Loucy (cell line): ENCODE data around the gene OR2T33.
"Not testable (repeated sequence)": the region's sequence is repeated elsewhere in the genome, so short reads cannot be mapped to it uniquely, and the experiment has no call there.

ENCODE experiments used
- H2AFZ ChIP-seq: fragments of 200-600 bp; sonication (generic); 2 replicates; pipeline ENCODE4 v1.6.0; 2016; ENCODE audit warnings: antibody characterized with exemption, mild to moderate bottlenecking, low read length, moderate library complexity
- H3F3A ChIP-seq: fragments of 200-600 bp; 2 replicates; pipeline ENCODE4 v1.6.0; 2016; ENCODE audit warnings: antibody characterized with exemption, low read depth, mild to moderate bottlenecking
- H3K27me3 ChIP-seq: fragments of 200-600 bp; sonication (generic); 2 replicates; pipeline ENCODE4 v1.6.1; 2014; ENCODE audit warnings: low read length, mild to moderate bottlenecking; ENCODE audit not compliant: insufficient read depth, poor library complexity, severe bottlenecking
- H3K36me3 ChIP-seq: fragments of 200-600 bp; sonication (generic); 2 replicates; pipeline ENCODE4 v1.6.1; 2016; ENCODE audit warnings: low read length; ENCODE audit not compliant: insufficient read depth
- H3K4me1 ChIP-seq: fragments of 200-600 bp; sonication (generic); 2 replicates; pipeline ENCODE4 v1.5.1; 2014; ENCODE audit warnings: low read length, mild to moderate bottlenecking; ENCODE audit not compliant: insufficient read depth, poor library complexity, severe bottlenecking
- H3K4me2 ChIP-seq: fragments of 200-600 bp; sonication (generic); 2 replicates; pipeline ENCODE4 v1.6.0; 2014; ENCODE audit warnings: antibody characterized with exemption, low read length, low read depth, mild to moderate bottlenecking; ENCODE audit not compliant: poor library complexity, severe bottlenecking
- H3K4me3 ChIP-seq: fragments of 200-600 bp; sonication (generic); 2 replicates; pipeline ENCODE4 v1.5.1; 2014; ENCODE audit warnings: low read length, mild to moderate bottlenecking, mixed read lengths; ENCODE audit not compliant: poor library complexity, severe bottlenecking
- H3K79me2 ChIP-seq: fragments of 200-600 bp; sonication (generic); 2 replicates; pipeline ENCODE4 v1.6.1; 2014; ENCODE audit warnings: low read length; ENCODE audit not compliant: insufficient read depth
- H3K9ac ChIP-seq: fragments of 200-600 bp; sonication (generic); 2 replicates; pipeline ENCODE4 v1.6.0; 2014; ENCODE audit warnings: mild to moderate bottlenecking, low read depth, low read length, moderate library complexity; ENCODE audit not compliant: poor library complexity, severe bottlenecking
- H3K9me2 ChIP-seq: fragments of 200-600 bp; sonication (generic); replicated peaks from 2 replicates; pipeline ENCODE4 v1.6.1; 2016; ENCODE audit warnings: low read depth, low read length, mixed read lengths
- H3K9me3 ChIP-seq: fragments of 200-600 bp; sonication (generic); 2 replicates; pipeline ENCODE4 v1.6.1; 2014; ENCODE audit warnings: mild to moderate bottlenecking, antibody characterized with exemption, low read length, low read depth; ENCODE audit not compliant: insufficient read depth
- H4K20me1 ChIP-seq: fragments of 200-600 bp; sonication (generic); 2 replicates; pipeline ENCODE4 v1.6.0; 2014; ENCODE audit warnings: antibody characterized with exemption, low read length, mild to moderate bottlenecking; ENCODE audit not compliant: insufficient read depth, poor library complexity, severe bottlenecking
- CTCF ChIP-seq: fragments of 200-600 bp; sonication (generic); conservative IDR thresholded peaks from 2 replicates; pipeline ENCODE4 v1.5.1; 2014; ENCODE audit warnings: mild to moderate bottlenecking, antibody characterized with exemption, low read length
- EZH2phosphoT487 ChIP-seq: fragments of 200-600 bp; IDR thresholded peaks from 2 replicates; pipeline ENCODE4 v1.6.1; 2018; ENCODE audit warnings: antibody characterized with exemption, mild to moderate bottlenecking, moderate library complexity, borderline replicate concordance

OR2T33 gene

GRCh38 chr1:248277876-248278275, at the start of gene OR2T33:
Gene OR2T33, minus strand, starts transcription at chr1:248277976. Its CDS starts 4,162 bp downstream, at chr1:248273814.
- H3K9me3 ChIP-seq = no peaks in the 10 kb centered on the region
- no peaks in the 10 kb centered on the region for H3K9me2 ChIP-seq
- no peak within 1 kb of the TSS for H2AFZ ChIP-seq
- no peaks in the 10 kb centered on the region for H3K27me3 ChIP-seq
- no peaks in the 10 kb centered on the region for H3K79me2 ChIP-seq
- H3K4me1 ChIP-seq = no peaks in the 10 kb centered on the region
- no peaks in the 10 kb centered on the region for H3K36me3 ChIP-seq
- H4K20me1 ChIP-seq = no peaks in the 10 kb centered on the region
- H3K4me3 ChIP-seq = no peak within 1 kb of the TSS
- no peak within 1 kb of the TSS for H3K9ac ChIP-seq
- no peaks in the 10 kb centered on the region for H3F3A ChIP-seq
- no peak within 1 kb of the TSS for H3K4me2 ChIP-seq
- TF ChIP-seq CTCF (no peak), EZH2phosphoT487 (no peak)

- Histone ChIP-seq H3K9me2 (no peaks in the 10 kb centered on the region), H3K4me1 (no peaks in the 10 kb centered on the region), H3K4me2 (no peak within 1 kb of the TSS), H3K79me2 (no peaks in the 10 kb centered on the region), H3K36me3 (no peaks in the 10 kb centered on the region), H3K9me3 (no peaks in the 10 kb centered on the region), H3F3A (no peaks in the 10 kb centered on the region), H4K20me1 (no peaks in the 10 kb centered on the region), H3K4me3 (no peak within 1 kb of the TSS), H3K9ac (no peak within 1 kb of the TSS), H3K27me3 (no peaks in the 10 kb centered on the region), H2AFZ (no peak within 1 kb of the TSS)
- TF ChIP-seq EZH2phosphoT487 (no peak), CTCF (no peak)
These were observed 46.7 kb upstream of the OR2T33 start, which contains the start of gene OR2M7 for GRCh38 chr1:248324468-248324867. Gene OR2M7, minus strand, starts transcription at chr1:248324568. Its CDS starts 0 bp downstream, at chr1:248324568.

- Histone ChIP-seq H4K20me1 (no peaks in the 10 kb centered on the region), H3K4me3 (no peak overlapping the region), H3K27me3 (no peaks in the 10 kb centered on the region), H3F3A (no peaks in the 10 kb centered on the region), H3K9ac (no peak overlapping the region), H2AFZ (no peak overlapping the region), H3K79me2 (no peaks in the 10 kb centered on the region), H3K9me2 (no peaks in the 10 kb centered on the region), H3K9me3 (peaks cover 7% of the 10 kb centered on the region; the same call in 1 of the 2 replicates), H3K36me3 (no peaks in the 10 kb centered on the region), H3K4me2 (no peak overlapping the region), H3K4me1 (no peaks in the 10 kb centered on the region)
- no peak for TF ChIP-seq EZH2phosphoT487
- no peak for TF ChIP-seq CTCF
These were observed 39.0 kb upstream of the OR2T33 start for GRCh38 chr1:248316796-248317195.

GRCh38 chr1:248306740-248307139, 29.0 kb upstream of the OR2T33 start:
- not testable (repeated sequence) for H3K79me2 ChIP-seq

More at GRCh38 chr1:248306740-248307139, 29.0 kb upstream of the OR2T33 start:
- not testable (repeated sequence) for H3K9me2 ChIP-seq, H3K36me3 ChIP-seq, H3K9me3 ChIP-seq, H3K9ac ChIP-seq, H3K27me3 ChIP-seq, H3K4me1 ChIP-seq, H4K20me1 ChIP-seq, H2AFZ ChIP-seq, H3K4me3 ChIP-seq, H3F3A ChIP-seq, H3K4me2 ChIP-seq
